Hematopoietic multipotent progenitor cell (in vitro differentiated cells): ENCODE data around the gene TEX38. TPM values are rescaled to one million over a fixed set of nuclear protein-coding genes. Genes with fewer than 3 reads are reported as not detected.

Source experiments
- DNase-seq, 3 donors: peaks; one replicate each; pipeline ENCODE4 v3.0.0-alpha.2; 2011 to 2015; ENCODE audit warnings: low read depth in 2 of 3, low spot score in 2 of 3
- total RNA-seq: library from RNA; depleted of rRNA; stranded (reverse); fragments of >200 nt; gene quantifications from one replicate; pipeline ENCODE4 v1.2.3, GENCODE V29; 2012

TEX38 gene
- total RNA-seq, 1 donor: not detected

GRCh38 chr1:46721204-46721603 is 49.5 kb downstream of the TEX38 start:
- no peak for DNase-seq

- DNase-seq: no peak
Measured at GRCh38 chr1:46721686-46722205, 50.1 kb downstream of the TEX38 start.

Other genes starting within 250 kb of the TEX38 start
- gene DMBX1, start 182.0 kb upstream of the TEX38 start, total RNA-seq: not detected
- not detected for gene KNCN, start 120.2 kb upstream of the TEX38 start, total RNA-seq
- gene MKNK1, start 67.6 kb upstream of the TEX38 start, total RNA-seq: 17.2 TPM
- gene MOB3C, start 55.0 kb upstream of the TEX38 start, total RNA-seq: 17.5 TPM
- gene ATPAF1, start 3.5 kb upstream of the TEX38 start, total RNA-seq: 24.5 TPM
- gene EFCAB14, start 47.3 kb downstream of the TEX38 start, total RNA-seq: 29.6 TPM
- not detected for gene CYP4B1, start 127.2 kb downstream of the TEX38 start, total RNA-seq